ENCODE data around the gene STAT2.
"Not testable (repeated sequence)": the region's sequence is repeated elsewhere in the genome, so short reads cannot be mapped to it uniquely, and the experiment has no call there.

Gene STAT2

DNA sequence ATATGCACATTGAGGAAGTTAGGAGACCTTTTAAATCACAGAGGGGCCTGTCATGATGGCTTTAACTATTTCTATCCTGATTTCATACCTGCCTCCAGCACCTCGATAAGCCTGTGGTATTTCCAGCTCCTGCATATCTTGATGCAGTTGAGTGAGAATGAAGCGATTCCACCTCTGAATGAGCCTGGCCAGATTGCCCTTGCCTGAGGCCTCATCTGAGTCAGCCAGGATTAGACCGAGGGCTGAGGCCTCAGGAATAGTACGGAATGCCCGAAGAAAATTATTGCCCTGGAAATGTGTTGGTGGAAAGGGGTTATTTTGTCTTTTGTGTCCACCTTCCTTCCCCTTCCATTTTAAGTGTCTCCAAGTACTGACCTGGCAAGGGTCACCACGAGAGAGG is 35.7 kb downstream of the STAT2 start:
- DNase-seq, result no peak

DNA sequence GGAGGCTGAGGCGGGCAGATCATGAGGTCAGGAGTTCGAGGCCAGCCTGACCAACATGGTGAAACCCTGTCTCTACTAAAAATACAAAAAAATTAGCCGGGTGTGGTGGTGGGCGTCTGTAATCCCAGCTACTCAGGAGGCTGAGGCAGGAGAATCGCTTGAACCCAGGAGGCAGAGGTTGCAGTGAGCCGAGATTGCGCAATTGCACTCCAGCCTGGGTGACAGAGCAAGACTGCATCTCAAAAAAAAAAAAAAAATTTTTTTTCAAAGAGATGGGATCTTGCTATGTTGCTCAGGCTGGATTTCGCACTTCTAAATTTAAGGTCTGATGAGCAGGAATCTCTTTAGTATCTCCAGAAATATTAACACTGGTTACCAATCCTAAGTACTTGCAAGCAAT is 38.3 kb downstream of the STAT2 start:
- DNase-seq, result not testable (repeated sequence)

DNA sequence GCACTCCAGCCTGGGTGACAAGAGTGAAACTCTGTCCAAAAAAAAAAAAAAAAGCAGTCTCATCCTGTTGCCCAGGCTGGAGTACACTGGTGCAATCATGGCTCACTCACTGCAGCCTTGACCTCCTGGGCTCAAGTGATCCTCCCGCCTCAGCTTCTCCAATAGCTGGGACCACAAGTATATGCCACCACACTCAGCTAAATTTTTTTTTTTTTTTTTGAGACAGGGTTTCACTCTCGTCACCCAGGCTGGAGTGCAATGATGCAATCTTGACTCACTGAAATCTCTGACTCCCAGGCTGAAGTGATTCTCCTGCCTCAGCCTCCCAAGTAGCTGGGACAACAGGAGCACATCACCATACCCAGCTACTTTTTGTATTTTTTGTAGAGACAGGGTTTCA is 38.9 kb downstream of the STAT2 start:
- DNase-seq, result peak; percentile 29

DNA sequence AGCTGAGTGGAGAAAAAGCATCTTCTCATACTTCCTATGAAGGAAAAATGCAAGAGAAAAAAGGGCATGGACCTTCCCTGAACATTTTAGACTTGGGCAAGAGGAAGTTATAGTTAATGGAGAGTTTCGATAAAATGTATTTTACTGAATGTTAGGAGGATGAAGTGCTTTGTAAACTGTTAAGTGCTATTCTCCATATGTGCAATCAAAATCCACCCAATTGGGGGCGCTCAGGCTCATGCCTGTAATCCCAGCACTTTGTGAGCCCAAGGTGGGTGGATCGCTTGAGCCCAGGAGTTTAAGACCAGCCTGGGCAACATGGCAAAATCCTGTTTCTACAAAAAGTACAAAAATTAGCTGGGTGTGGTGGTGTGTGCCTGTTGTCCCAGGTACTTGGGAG is 42.2 kb downstream of the STAT2 start:
- no peak for DNase-seq

DNA sequence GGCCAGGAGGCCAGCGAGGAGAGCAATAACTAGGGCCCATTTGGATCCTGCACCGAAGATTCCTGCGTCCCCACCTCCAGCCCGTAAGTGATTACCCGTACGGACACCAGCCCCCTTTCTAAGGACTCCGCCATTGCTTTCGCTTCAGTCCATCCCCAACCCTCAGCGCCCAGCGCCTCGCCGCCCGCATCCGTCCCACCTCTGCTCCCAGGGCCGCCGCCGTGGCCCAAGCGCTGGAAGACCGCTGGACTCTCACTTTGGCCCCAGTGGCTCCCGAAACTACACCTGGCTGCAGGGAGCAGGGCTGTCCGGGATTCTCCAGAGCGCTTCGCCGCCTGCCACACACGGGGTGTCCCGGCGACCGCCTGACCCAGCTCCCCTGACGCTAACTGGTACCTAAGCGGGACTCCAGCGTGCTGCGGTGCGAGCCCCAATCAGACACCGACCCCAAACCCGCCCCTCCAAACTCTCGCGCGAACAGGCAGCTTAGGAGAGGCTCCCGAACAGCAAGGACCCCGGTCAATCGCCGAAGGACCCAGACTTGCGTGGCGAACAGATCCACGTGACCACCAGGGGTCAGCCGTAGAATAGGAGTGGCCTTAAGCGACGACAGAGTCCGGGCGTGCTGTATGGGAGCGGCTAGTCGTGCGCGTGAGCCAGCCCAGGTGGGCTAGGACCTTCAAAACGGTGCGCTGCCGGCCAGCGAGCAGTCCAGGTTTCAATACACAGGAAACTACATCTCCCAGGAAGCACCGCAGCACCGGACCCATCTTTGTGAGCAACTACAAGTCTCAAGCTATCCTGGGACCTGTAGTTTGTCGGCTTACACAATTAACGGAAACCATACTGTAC is 44.1 kb downstream of the STAT2 start, which contains the start of gene CNPY2:
Gene CNPY2 (minus strand): TSS at position 367 of the 852 bp plus-strand sequence. CDS start 771 bp downstream, outside the sequence.
- peak; percentile 95 for DNase-seq

DNA sequence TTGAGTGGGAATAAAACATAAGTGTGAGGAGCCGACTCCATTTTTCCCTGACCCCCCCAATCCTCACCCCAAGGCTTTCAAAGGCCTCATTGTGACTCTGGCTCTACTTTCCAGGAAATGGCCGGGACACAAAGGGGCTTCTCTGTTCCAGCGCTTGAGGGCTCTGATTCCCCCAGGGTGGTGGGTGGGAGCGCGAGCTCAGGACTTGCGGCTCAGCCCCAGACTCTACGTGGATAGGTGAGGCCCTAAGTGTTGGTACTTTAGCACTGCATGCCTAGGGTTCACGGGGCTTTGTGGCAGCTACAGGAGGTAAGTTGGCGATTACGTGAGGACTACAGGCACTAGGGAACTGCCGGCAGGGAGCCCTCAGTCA is 44.7 kb downstream of the STAT2 start:
- no peak for DNase-seq

DNA sequence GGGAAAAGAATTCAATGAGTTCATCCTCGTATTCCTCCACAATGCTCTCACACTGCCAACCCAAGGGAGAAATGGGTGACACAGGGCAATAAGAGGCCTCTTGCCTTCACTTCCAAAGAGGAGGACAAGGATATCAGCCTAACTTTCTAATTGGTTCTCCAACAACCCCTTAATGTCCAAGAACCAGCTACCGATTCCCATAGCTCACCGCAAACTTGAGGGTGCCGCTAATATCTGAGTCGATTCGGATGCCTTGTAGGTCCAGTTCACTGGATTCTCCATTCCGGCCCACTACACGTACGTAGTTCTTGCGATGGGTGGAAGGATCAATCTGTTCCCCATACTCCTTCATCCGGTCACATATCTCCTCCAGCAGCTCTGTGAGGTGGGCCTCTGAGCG is 48.9 kb downstream of the STAT2 start:
- DNase-seq, result no peak

DNA sequence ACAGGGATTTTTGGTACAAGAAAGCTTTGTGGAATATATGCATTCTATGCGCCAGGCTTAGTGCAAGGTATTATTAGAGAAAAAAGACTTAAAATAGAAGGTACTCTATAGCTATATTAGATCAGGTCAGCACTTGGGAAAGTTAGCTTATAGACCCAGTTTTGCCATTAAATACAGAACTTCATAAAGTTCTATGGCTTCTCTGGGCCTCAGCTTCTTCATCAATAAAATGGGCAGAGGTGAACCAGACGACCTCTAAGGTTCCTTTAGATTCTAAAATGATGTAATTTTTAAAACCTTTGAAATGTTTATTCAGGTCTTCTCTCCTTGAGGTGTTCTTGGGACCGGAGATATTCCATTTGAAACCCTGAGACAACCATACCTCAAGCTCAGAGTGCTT is 51.2 kb downstream of the STAT2 start:
- no peak for DNase-seq

DNA sequence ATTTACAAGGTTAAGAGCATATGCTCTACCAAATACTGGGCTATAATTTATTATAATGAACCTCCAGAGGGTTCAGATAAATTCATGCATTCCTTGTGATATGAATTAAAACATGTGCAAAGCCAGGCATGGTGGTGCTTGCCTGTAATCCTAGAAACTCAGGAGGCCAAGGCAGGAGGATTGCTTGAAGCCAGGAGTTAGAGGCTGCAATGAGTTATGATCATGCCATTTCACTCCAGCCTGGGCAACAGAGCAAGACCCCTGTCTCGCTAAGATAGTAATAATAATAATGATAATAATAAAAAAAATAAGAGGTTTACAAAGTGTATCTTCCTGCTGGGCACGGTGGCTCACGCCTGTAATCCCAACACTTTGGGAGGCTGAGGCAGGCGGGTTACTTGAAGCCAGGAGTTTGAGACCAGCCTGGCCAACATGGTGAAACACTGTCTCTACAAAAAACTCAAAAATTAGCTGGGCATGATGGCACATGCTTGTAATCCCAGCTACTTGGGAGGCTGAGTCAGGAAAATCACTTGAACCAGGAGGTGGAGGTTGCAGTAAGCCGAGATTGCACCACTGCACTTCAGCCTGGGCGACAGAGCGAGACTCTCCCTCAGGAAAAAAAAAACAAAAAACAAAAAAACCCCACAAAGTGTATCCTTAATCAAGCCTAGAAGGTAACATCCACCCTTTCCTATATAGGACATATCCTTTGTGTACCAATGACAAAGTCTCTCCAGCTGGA is 52.5 kb downstream of the STAT2 start:
- DNase-seq, result no peak

DNA sequence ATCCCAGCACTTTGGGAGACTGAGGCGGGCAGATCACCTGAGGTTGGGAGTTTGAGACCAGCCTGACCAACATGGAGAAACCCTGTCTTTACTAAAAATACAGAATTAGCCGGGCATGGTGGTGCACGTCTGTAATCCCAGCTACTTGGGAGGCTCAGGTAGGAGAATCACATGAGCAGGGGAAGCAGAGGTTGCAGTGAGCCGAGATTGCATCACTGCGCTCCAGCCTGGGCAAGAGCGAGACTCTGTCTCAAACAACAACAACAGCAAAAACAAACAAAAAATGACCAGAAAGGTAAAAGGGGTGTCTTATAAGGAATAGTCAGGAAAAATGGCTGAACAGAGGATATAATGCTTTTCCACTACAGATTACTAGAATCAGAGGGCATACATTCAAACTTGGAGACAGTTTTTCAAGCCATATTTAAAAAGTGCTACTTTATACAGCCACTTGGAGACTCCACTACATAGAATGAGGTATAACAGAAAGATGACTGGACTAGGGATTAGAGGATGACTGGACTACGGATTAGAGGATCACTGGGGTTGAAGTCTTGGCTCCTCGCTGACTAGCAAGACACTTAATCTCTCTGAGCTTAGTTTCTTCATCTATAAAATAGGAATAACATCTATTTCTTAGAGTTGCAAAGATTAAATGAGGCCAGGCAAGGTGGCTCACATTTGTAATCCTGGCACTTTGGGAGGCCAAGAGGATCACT is 54.9 kb downstream of the STAT2 start:
- no peak for DNase-seq

DNA sequence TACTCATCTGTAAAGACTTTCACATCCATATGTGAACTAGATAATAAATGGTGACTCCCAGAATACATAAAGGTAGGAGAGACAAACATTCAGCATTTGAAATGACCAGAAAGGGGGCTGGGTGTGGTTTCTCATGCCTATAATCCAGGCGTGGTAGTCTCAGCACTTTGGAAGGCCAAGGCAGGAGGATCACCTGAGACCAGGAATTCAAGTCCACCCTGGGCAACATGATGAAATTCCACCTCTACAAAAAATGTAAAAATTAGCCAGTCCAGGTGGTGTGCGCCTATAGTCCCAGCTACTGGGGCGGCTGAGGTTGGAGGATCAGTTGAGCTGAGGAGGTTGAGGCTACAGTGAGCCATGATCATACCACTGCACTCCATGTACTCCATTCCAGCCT is 55.6 kb downstream of the STAT2 start:
- no peak for DNase-seq

DNA sequence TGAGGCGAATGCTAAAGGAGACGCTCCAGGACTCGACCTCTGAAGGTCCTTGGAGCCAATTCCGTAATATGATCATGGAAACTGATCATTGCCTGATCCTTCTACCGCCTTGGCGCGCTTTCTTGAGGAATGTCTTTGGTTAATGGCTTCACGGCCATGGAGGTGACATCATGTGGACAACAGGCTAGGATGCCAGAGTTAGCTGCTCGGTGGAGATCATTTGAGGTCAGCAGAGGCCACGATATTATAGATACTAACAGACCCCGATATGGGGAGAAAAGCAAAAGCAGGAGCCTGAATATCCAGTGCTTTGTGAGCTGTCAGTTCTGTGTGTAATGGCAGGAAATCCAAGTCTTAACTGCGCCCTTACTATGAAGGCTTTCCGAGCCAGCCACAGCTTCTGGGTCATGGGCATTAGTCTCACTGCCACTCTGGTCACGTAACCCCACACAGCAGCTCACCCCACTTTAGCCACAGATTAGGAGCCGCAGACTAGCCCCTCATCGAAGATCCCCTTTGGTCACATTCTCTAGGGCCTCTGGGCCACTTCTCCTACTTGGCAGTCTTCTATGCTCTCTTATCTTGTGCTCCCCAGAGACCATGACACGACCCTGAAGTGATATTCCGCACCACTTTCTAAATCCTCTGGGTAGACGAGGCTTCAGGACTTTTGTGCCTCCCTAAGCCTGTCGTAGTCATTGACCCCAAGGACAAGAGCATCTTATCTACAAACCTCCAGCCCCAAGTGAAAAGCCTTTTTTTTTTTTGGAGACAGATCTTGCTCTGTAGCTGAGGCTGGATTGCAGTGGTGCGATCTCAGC is 59.1 kb downstream of the STAT2 start:
- DNase-seq, result peak; percentile 10

DNA sequence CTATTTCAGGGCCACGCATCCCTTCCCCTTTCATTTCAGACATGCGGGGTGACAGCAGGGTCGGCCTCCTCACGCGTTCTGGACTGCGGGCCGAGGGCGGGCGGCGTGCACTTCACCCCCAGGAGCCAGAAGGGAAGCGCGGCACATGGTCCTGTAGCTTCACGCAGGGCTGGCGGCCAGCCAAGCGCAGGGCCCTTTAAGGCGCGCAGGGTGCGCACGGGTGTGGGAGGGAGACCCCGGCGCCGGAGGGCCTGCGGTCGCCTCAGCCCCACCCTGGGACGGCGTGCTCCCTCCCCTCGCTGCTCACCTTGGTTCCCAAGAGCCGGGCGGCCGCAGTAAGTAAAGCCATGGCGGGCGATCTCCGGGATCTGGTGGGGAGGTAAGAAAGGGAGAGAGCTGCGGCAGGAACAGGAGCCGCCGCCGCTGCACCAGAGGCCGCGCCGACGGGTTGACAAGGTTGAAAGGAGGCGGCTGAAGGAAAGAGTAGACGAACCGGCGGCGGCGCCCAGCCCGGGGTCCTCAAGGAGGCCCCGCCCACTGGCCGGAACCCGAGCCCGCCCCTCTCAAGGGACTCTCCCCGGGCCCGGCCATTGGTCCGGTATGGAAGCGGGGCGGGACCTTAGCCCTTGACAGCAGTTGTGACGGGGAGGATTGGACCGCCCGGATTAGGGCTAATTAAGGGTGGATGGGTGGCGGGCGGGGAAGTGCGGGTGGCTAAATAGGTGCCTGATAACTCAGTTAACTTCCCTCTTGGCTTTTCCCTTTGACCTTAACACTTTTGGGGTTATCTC is 59.9 kb downstream of the STAT2 start, which contains the start of gene CS:
Gene CS (minus strand): TSS at position 478 of the 791 bp plus-strand sequence. CDS start 129 bp downstream, at position 349.
- peak; percentile 99 for DNase-seq

DNA sequence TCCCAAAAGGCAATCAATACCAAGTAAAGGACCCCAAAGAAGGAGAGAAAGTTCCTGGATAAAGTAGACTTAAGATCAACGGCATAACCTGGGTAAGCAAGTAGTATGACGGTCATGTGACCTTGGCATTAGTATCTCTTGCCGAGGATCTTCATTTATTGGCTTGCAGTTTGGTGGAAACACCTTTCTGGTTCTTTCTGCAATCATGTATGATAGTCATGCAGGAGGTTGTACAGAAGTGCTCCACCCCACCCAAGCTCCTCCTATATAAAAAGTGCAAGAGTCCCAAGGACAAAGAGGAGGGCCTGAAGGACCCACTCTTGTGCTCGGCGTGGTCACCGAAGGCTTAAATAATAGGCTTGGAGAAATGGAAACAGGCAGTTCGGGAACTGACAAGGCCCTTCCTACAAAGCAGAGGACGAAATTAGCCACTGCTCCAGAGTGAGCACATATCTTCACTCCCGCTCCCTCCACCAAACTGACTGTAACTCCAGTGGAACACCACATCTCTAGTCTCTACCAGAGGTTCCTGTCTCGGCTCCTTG is 60.5 kb downstream of the STAT2 start:
- peak; percentile 20 for DNase-seq

DNA sequence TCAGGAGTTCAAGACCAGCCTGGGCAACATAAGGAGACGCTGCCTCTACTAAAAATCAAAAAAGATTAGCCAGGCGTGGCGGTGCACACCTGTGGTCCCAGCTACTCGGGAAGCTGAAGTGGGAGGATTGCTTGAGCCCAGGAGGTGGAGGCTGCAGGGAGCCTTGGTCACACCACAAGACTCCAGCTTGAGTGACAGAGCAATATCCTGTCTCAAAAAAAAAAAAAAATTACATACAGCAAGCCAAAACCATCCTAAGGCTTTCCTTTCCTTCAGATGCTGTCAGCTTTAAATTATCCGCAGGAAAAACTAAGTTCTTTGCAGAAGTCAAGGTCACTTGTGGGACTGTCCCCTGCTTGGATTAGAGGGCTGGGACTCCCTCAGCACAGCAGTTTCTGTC is 61.1 kb downstream of the STAT2 start:
- no peak for DNase-seq

DNA sequence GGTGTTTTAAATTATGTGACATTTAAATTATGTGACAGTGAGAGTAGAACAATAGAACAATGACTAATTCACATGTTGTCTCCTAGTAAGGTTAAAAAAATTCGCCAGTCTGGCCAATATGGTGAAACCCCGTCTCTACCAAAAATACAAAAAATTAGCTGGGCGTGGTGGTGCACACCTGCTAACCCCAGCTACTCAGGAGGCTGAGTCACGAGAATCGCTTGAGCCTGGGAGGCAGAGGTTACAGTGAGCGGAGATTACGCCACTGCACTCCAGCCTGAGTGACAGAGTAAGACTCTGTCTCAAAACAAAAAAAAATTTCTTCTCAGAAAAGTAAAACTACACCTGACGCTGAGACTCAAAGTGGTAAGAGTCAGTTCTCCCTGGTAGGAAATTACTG is 62.5 kb downstream of the STAT2 start:
- peak; percentile 15 for DNase-seq

DNA sequence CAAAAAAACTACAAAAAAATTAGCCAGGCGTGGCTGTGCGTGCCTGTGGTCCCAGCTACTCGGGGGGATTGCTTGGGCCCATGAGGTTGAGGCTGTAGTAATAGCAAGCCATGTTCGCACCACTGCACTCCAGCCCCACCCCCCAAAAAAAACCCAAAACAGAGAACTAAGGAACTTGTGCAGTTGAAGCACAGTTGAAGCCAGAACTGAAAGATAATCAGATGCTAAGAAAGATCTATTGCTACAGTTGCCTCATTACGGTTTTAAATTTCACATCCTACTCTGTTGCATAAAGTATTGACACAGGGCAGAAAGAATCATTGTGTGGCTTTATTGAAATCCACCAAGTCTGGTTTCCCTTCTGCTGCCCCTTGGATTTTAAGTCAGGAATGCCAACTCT is 63.6 kb downstream of the STAT2 start:
- no peak for DNase-seq

DNA sequence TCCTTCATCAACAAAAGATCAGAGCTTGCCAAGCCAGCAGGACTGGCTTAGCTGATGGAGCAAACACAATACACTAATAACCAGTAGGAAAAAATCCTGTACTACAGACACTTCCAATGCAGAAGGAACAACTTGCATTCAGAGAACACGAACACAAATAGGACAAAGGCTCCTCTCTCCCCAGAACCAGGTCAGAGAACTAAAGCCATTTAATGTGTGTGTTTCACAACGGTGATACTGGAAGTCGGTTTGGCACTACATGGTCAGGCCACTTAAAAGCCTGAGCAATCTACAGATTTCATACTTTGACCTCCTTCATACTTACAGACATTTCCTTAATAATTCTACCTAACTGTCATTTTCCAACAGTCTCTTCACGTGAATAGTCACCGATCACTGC is 66.1 kb downstream of the STAT2 start:
- DNase-seq, result no peak

Data from stimulated activated CD4-positive, alpha-beta T cell treated with anti-CD3 and anti-CD28 coated beads, Interleukin-1b, Interleukin-23, amount 100 ng/mL, for 48 hours (primary cell).